NB4 (cell line): Measurements from ENCODE around the gene CFAP43.

Experiments used
- CTCF ChIP-seq: IDR thresholded peaks from one replicate; pipeline ENCODE4 v1.5.1; 2012; ENCODE audit warnings: low read depth, low read length
- MAX ChIP-seq: IDR thresholded peaks from 2 replicates; pipeline ENCODE4 v1.6.1; 2011; ENCODE audit warnings: low read depth, low read length
- POLR2A ChIP-seq: IDR thresholded peaks from 2 replicates; pipeline ENCODE4 v1.6.1; 2011; ENCODE audit warnings: mild to moderate bottlenecking; ENCODE audit not compliant: insufficient read length; ENCODE audit errors: extremely low read depth

- TF ChIP-seq CTCF (no peak), POLR2A (no peak), MAX (no peak)
These were observed 143.9 kb downstream of the CFAP43 start for GRCh38 chr10:104088239-104088638.
